Type B pancreatic cell (in vitro differentiated cells): Measurements from ENCODE around the gene SPARC. TPM values are rescaled to one million over a fixed set of nuclear protein-coding genes. Genes with fewer than 3 reads are reported as not detected.
A peak's percentile ranks its signal among the peaks of the same experiment; 100 is the strongest.

Source experiments
- DNase-seq: peaks from one replicate; pipeline ENCODE4 v3.0.0; 2021; ENCODE audit warnings: mixed read lengths; ENCODE audit not compliant: unreplicated experiment; ENCODE audit errors: extremely low spot score
- H3K27ac Mint-ChIP-seq: 2 replicates; pipeline ENCODE4 v1.8.0; 2021; ENCODE audit warnings: mild to moderate bottlenecking, mixed read lengths
- H3K27me3 Mint-ChIP-seq: 2 replicates; pipeline ENCODE4 v1.8.0; 2021; ENCODE audit warnings: mixed read lengths
- H3K36me3 Mint-ChIP-seq: 2 replicates; pipeline ENCODE4 v1.8.0; 2021; ENCODE audit warnings: mixed read lengths
- H3K4me1 Mint-ChIP-seq: one replicate; pipeline ENCODE4 v1.8.0; 2021; ENCODE audit warnings: mixed read lengths; ENCODE audit not compliant: unreplicated experiment
- H3K4me3 Mint-ChIP-seq: 2 replicates; pipeline ENCODE4 v1.8.0; 2021; ENCODE audit warnings: mild to moderate bottlenecking, mixed read lengths
- H3K9me3 Mint-ChIP-seq: 2 replicates; pipeline ENCODE4 v1.8.0; 2021; ENCODE audit warnings: mixed read lengths
- CTCF ChIP-seq: fragments of 200-600 bp; sonication (generic); conservative IDR thresholded peaks from 2 replicates; pipeline ENCODE4 v1.5.0; 2021; ENCODE audit warnings: antibody characterized with exemption, mild to moderate bottlenecking
- total RNA-seq: library from RNA; stranded (reverse); gene quantifications from 2 replicates; pipeline ENCODE4 v1.2.1, GENCODE V29; 2021; ENCODE audit warnings: low replicate concordance

Gene SPARC
- total RNA-seq, 1 donor from 2014 or later = 973 TPM

- H3K36me3 Mint-ChIP-seq = peaks cover 5% of the 10 kb centered on the region
- H3K4me1 Mint-ChIP-seq = peaks cover 16% of the 10 kb centered on the region
- H3K4me3 Mint-ChIP-seq = peak overlapping the region; percentile 12
- H3K27me3 Mint-ChIP-seq = no peaks in the 10 kb centered on the region
- peak overlapping the region; percentile 28 for H3K27ac Mint-ChIP-seq
- H3K9me3 Mint-ChIP-seq = no peaks in the 10 kb centered on the region
- peak; percentile 86 for DNase-seq
- peak; percentile 95 for TF ChIP-seq CTCF
Observed at GRCh38 chr5:151659001-151659754, 27.5 kb downstream of the SPARC start.

GRCh38 chr5:151657114-151657513 is 29.6 kb downstream of the SPARC start:
- H3K36me3 Mint-ChIP-seq = no peaks in the 10 kb centered on the region
- no peaks in the 10 kb centered on the region for H3K9me3 Mint-ChIP-seq
- no peak overlapping the region for H3K27ac Mint-ChIP-seq
- H3K4me3 Mint-ChIP-seq = no peak overlapping the region
- TF ChIP-seq CTCF = no peak
- no peaks in the 10 kb centered on the region for H3K27me3 Mint-ChIP-seq
- DNase-seq = no peak
- peaks cover 16% of the 10 kb centered on the region for H3K4me1 Mint-ChIP-seq

- Mint-ChIP-seq H3K9me3 (no peaks in the 10 kb centered on the region), H3K4me3 (no peak overlapping the region), H3K27ac (no peak overlapping the region), H3K4me1 (peaks cover 16% of the 10 kb centered on the region), H3K27me3 (no peaks in the 10 kb centered on the region), H3K36me3 (no peaks in the 10 kb centered on the region)
- no peak for TF ChIP-seq CTCF
- DNase-seq = no peak
Observed at GRCh38 chr5:151656311-151656710, 30.4 kb downstream of the SPARC start.

- Mint-ChIP-seq H3K4me3 (no peak overlapping the region), H3K27ac (no peak overlapping the region), H3K4me1 (no peaks in the 10 kb centered on the region), H3K36me3 (no peaks in the 10 kb centered on the region), H3K27me3 (no peaks in the 10 kb centered on the region), H3K9me3 (no peaks in the 10 kb centered on the region)
- peak; percentile 89 for TF ChIP-seq CTCF
- peak; percentile 83 for DNase-seq
Observed at GRCh38 chr5:151651997-151652645, 34.6 kb downstream of the SPARC start.

GRCh38 chr5:151648988-151649387 is 37.7 kb downstream of the SPARC start:
- H3K27me3 Mint-ChIP-seq = no peaks in the 10 kb centered on the region
- TF ChIP-seq CTCF = no peak
- H3K27ac Mint-ChIP-seq = no peak overlapping the region
- no peak overlapping the region for H3K4me3 Mint-ChIP-seq
- no peaks in the 10 kb centered on the region for H3K36me3 Mint-ChIP-seq
- DNase-seq = no peak
- H3K9me3 Mint-ChIP-seq = no peaks in the 10 kb centered on the region
- H3K4me1 Mint-ChIP-seq = no peaks in the 10 kb centered on the region
